GM19351 (cell line): ENCODE measurements around the gene TEX2.
"Not testable (repeated sequence)": the region's sequence is repeated elsewhere in the genome, so short reads cannot be mapped to it uniquely, and the experiment has no call there.

Experiments used
- ATAC-seq: cut with Tn5 transposase; IDR thresholded peaks from one replicate; pipeline ENCODE4 v1.9.1; 2021; ENCODE audit warnings: mild to moderate bottlenecking, moderate library complexity; ENCODE audit not compliant: unreplicated experiment

Gene TEX2

GRCh38 chr17:64240741-64241347 lies 22.2 kb downstream of the TEX2 start:
- ATAC-seq, result no peak

- no peak for ATAC-seq
These were observed 22.8 kb downstream of the TEX2 start for GRCh38 chr17:64240261-64240740.

GRCh38 chr17:64238449-64238848 lies 24.6 kb downstream of the TEX2 start:
- not testable (repeated sequence) for ATAC-seq

- ATAC-seq, result no peak
These were observed 26.1 kb downstream of the TEX2 start for GRCh38 chr17:64236827-64237403.

- no peak for ATAC-seq
These were observed 28.1 kb downstream of the TEX2 start for GRCh38 chr17:64234961-64235360.

- no peak for ATAC-seq
These were observed 30.4 kb downstream of the TEX2 start for GRCh38 chr17:64232466-64233262.

GRCh38 chr17:64231567-64232141 lies 31.4 kb downstream of the TEX2 start:
- no peak for ATAC-seq

GRCh38 chr17:64230791-64231408 lies 32.2 kb downstream of the TEX2 start:
- ATAC-seq, result no peak

- ATAC-seq, result no peak
These were observed 33.0 kb downstream of the TEX2 start for GRCh38 chr17:64229815-64230728.

GRCh38 chr17:64226132-64226531 lies 36.9 kb downstream of the TEX2 start:
- ATAC-seq, result no peak

- no peak for ATAC-seq
These were observed 37.6 kb downstream of the TEX2 start for GRCh38 chr17:64225410-64225809.

GRCh38 chr17:64223931-64224629 lies 39.0 kb downstream of the TEX2 start:
- ATAC-seq, result no peak

GRCh38 chr17:64223283-64223682 lies 39.8 kb downstream of the TEX2 start:
- ATAC-seq, result no peak

GRCh38 chr17:64221679-64222078 lies 41.4 kb downstream of the TEX2 start:
- ATAC-seq, result no peak

GRCh38 chr17:64220604-64221003 lies 42.5 kb downstream of the TEX2 start:
- not testable (repeated sequence) for ATAC-seq

GRCh38 chr17:64219571-64219970 lies 43.5 kb downstream of the TEX2 start:
- no peak for ATAC-seq

GRCh38 chr17:64218066-64218465 lies 45.0 kb downstream of the TEX2 start:
- peak; percentile 74 for ATAC-seq

- no peak for ATAC-seq
These were observed 45.8 kb downstream of the TEX2 start for GRCh38 chr17:64217249-64217691.
